Stomach (tissue), 4 donors: ENCODE data around the gene RSPRY1.

Source experiments
- CTCF ChIP-seq, 7 experiments: fragments of 450-650 bp in 4 of 7; fragments of 200-600 bp in 3 of 7; sonication (generic) in 3 of 7; IDR thresholded peaks; one replicate each; pipeline ENCODE4 v1.5.1; 2016 to 2019; ENCODE audit warnings: antibody characterized with exemption in 7 of 7, control low read depth in 2 of 7, mild to moderate bottlenecking in 1 of 7
- POLR2A ChIP-seq, 4 donors: fragments of 450-650 bp; IDR thresholded peaks; one replicate each; pipeline ENCODE4 v1.6.1; 2016; ENCODE audit warnings: antibody characterized with exemption in 4 of 4, control low read depth in 2 of 4, mild to moderate bottlenecking in 1 of 4, moderate library complexity in 1 of 4

GRCh38 chr16:57140931-57141668 lies 45.0 kb upstream of the RSPRY1 start:
- TF ChIP-seq CTCF (IDR thresholded peaks at IDR 0.05) = no peak
- no peak for TF ChIP-seq POLR2A (IDR thresholded peaks at IDR 0.05)
